GM12873 (cell line): ENCODE results near the gene JAK3.

ENCODE experiments used
- TF ChIP-seq, protein P1 (sequence below): IDR thresholded peaks from 2 replicates; pipeline ENCODE4 v1.5.1; 2012; ENCODE audit warnings: low read depth, mild to moderate bottlenecking, moderate library complexity, low read length, control low read depth; ENCODE audit not compliant: insufficient read depth; ENCODE audit errors: missing control alignments

Gene JAK3

GRCh38 chr19:17855280-17856152, 7.7 kb upstream of the JAK3 start:
- TF ChIP-seq, protein P1, sequence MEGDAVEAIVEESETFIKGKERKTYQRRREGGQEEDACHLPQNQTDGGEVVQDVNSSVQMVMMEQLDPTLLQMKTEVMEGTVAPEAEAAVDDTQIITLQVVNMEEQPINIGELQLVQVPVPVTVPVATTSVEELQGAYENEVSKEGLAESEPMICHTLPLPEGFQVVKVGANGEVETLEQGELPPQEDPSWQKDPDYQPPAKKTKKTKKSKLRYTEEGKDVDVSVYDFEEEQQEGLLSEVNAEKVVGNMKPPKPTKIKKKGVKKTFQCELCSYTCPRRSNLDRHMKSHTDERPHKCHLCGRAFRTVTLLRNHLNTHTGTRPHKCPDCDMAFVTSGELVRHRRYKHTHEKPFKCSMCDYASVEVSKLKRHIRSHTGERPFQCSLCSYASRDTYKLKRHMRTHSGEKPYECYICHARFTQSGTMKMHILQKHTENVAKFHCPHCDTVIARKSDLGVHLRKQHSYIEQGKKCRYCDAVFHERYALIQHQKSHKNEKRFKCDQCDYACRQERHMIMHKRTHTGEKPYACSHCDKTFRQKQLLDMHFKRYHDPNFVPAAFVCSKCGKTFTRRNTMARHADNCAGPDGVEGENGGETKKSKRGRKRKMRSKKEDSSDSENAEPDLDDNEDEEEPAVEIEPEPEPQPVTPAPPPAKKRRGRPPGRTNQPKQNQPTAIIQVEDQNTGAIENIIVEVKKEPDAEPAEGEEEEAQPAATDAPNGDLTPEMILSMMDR: peak; percentile 99

- TF ChIP-seq, protein P1: no peak
Observed at GRCh38 chr19:17854061-17854460, 6.3 kb upstream of the JAK3 start.

- TF ChIP-seq, protein P1: no peak
Observed at GRCh38 chr19:17848595-17849292, 962 bp upstream of the JAK3 start.

- TF ChIP-seq, protein P1: no peak
Observed at GRCh38 chr19:17846146-17846545, 1.6 kb downstream of the JAK3 start.

DNA sequence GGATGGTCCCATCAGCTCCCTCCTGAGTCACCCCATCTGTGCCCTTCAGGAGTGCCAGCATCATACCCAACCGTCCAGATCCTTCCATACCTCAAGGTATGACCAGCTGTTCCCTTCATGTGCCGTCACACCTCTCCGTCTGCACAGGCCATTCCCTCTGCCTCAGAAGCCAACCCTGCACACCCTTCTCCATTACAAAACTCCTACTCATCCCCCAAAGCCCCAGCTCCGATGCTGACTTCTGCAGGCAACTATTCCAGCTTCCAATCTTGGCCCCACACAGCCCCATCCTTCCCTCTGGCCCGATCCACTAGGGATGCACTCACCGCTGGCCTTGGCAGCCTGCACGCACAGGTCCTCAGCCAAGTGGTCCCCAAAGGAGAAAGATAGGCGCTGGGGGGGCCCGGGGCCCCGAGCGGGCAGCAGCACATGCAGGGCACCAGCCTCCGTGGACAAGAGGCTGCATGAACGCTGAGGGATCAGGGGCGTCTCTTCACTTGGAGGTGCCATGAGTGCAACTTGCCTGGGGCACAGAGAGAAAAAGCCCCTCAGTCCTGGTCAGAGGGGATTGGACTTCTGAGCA, 3.8 kb downstream of the JAK3 start:
- TF ChIP-seq, protein P1: no peak

DNA sequence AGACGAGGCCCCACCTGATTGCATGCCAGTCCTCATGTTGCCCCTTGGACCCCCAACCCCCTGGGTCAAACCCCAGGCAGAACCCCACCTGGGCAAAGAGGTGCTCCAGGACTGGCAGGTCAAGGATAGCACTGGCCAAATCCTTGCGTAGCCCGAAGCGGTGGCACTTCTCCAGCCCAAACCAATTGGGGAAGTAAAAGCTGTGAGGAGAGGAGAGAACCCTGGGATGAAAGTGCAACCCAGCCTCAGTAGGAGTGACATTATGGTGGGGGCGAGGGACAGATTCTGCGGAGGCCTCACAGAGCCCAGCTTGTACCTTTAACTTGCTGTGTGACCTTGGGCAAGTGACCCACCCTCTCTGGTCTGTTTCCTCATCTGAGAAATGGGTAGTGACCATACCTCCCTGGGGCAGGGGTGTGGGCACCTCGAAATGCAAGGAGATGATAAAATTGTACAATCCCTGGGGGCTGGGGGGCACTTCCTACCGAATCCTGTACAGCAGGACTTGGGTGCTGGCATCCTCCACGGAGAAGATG, 4.4 kb downstream of the JAK3 start:
- TF ChIP-seq, protein P1: no peak

GRCh38 chr19:17842663-17843291, 5.0 kb downstream of the JAK3 start:
- TF ChIP-seq, protein P1: no peak
